Muscle layer of duodenum (tissue), 2 donors: ENCODE data around the gene NAB1.
"Not testable (repeated sequence)": the region's sequence is repeated elsewhere in the genome, so short reads cannot be mapped to it uniquely, and the experiment has no call there.

Experiments used
- H3K27ac ChIP-seq: one replicate; pipeline ENCODE4 v1.7.0; 2013; ENCODE audit warnings: mild to moderate bottlenecking, low read length
- H3K27me3 ChIP-seq: one replicate; pipeline ENCODE4 v1.7.0; 2013; ENCODE audit warnings: low read depth, mild to moderate bottlenecking, control low read depth, low read length
- H3K36me3 ChIP-seq, 2 donors: one replicate each; pipeline ENCODE4 v1.7.0; 2013; ENCODE audit warnings: low read length in 2 of 2, control low read depth in 1 of 2, mild to moderate bottlenecking in 1 of 2; ENCODE audit not compliant: insufficient read depth in 2 of 2, control insufficient read depth in 1 of 2
- H3K4me1 ChIP-seq, 2 donors: one replicate each; pipeline ENCODE4 v1.7.0; 2013; ENCODE audit warnings: low read length in 2 of 2, mild to moderate bottlenecking in 2 of 2, control low read depth in 1 of 2, moderate library complexity in 1 of 2; ENCODE audit not compliant: insufficient read depth in 2 of 2, control insufficient read depth in 1 of 2
- H3K4me3 ChIP-seq, 2 donors: one replicate each; pipeline ENCODE4 v1.7.0; 2013; ENCODE audit warnings: low read length in 2 of 2, low read depth in 1 of 2, mild to moderate bottlenecking in 1 of 2
- H3K9me3 ChIP-seq, 2 donors: one replicate each; pipeline ENCODE4 v1.7.0; 2013; ENCODE audit warnings: low read length in 2 of 2, control low read depth in 1 of 2, mild to moderate bottlenecking in 1 of 2; ENCODE audit not compliant: control insufficient read depth in 1 of 2
- donor health status: healthy.

The NAB1 gene

DNA sequence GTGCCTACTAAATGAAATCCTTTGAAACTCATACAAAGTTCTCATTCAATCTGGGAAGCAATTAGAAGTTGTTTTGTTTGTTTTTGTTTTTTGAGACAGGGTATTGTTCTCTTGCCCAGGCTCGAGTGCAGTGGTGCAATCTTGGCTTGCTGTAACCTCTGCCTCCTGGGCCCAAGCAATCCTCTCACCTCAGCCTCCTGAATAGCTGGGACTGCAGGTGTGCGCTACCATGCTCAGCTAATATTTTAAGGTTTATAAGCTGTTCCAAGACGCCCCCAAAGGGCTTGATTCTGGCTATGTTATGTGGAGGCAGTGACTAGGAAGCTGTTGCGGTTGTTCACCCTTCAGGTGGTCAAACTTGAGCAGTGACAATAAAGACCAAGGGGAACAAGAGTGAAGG is 48.5 kb downstream of the NAB1 start:
- no peaks in the 10 kb centered on the region for H3K9me3 ChIP-seq
- H3K36me3 ChIP-seq = peaks cover 0 to 6% of the 10 kb centered on the region in 2 donors
- no peaks in the 10 kb centered on the region for H3K4me1 ChIP-seq
- no peaks in the 10 kb centered on the region for H3K27me3 ChIP-seq
- H3K4me3 ChIP-seq = no peak overlapping the region
- H3K27ac ChIP-seq = no peak overlapping the region

DNA sequence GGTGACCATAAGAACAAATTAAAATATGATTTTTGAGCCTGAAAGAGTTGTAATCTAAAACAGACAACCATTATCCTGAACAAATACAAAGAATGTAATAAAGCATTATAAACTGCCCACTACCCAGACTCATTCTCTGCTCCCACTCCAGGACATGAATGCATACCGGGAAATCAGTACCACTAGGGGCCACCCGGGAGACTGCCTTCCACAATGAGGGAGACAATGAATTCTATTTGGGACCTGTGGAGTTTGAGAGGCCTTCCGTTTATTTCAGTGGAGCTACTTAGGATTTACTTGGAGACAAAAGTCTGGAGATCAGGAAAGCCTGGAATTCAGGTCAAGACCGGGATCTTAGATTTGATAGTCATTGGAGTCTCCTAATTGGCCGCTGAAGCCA is 50.0 kb downstream of the NAB1 start:
- Histone ChIP-seq H3K27ac (no peak overlapping the region), H3K36me3 (no peaks in the 10 kb centered on the region), H3K9me3 (no peaks in the 10 kb centered on the region), H3K4me1 (no peaks in the 10 kb centered on the region), H3K4me3 (no peak overlapping the region), H3K27me3 (no peaks in the 10 kb centered on the region)

DNA sequence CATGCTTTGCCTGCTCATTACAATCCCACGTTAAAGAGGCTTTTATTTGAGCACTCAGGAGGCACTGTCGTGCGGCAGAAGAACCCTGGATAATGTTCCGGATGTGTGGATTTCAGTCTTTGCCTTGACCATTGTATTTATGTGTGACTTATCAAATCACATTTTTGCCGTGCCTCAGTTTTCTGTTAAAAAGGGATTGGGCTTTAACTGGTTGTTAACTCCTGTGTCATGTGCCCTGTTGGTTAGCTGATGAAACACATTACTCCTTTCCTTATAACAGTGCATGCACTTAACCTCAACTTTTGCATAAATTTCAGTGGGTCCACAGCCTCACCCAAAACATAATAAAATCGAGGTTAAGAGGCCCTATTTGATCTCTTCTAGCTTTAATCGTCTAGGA is 52.7 kb downstream of the NAB1 start:
- H3K4me3 ChIP-seq = no peak overlapping the region
- no peaks in the 10 kb centered on the region for H3K36me3 ChIP-seq
- H3K27me3 ChIP-seq = no peaks in the 10 kb centered on the region
- no peaks in the 10 kb centered on the region for H3K9me3 ChIP-seq
- no peak overlapping the region for H3K27ac ChIP-seq
- H3K4me1 ChIP-seq = no peaks in the 10 kb centered on the region

DNA sequence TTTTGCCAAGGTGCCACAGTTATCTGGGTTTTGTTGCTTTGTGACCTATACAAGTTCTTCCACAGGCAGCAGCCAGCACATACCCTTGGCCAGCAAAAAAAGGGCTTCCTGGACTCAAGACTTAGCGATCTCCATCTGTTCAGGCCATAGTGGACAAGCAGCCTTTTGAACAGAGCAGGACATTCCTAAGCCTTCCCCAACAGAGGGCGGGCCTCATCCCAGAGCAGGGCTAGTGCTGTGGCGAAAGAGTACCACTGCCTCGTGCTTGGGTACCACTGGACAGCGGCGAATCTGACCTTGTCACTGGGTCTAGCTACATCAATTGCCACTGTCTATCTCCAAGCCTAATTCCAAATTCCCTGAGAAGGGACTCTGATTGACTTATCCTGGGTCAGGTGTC is 56.4 kb downstream of the NAB1 start:
- Histone ChIP-seq H3K4me1 (no peaks in the 10 kb centered on the region), H3K27ac (no peak overlapping the region), H3K9me3 (no peaks in the 10 kb centered on the region), H3K27me3 (no peaks in the 10 kb centered on the region), H3K36me3 (no peaks in the 10 kb centered on the region), H3K4me3 (no peak overlapping the region)

DNA sequence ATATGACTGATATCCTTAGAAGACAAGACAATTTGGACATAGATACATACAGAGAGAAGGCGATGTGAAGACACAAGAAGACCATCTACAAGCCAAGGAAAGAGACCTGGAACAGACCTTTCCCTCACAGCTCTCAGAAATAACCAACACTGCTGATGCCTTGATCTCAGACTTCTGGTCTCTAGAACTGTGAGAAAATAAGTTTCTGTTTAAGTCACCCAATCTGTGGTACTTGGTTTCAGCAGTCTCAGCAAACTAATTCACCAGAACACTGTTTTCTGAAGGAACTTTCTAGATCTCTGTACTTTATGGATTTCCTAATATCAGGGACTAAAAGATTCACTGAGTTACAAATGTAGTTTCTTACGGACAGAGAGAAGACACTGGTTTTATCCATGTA is 58.8 kb downstream of the NAB1 start:
- H3K4me3 ChIP-seq = no peak overlapping the region
- no peak overlapping the region for H3K27ac ChIP-seq
- no peaks in the 10 kb centered on the region for H3K27me3 ChIP-seq
- no peaks in the 10 kb centered on the region for H3K9me3 ChIP-seq
- H3K36me3 ChIP-seq = no peaks in the 10 kb centered on the region
- no peaks in the 10 kb centered on the region for H3K4me1 ChIP-seq

DNA sequence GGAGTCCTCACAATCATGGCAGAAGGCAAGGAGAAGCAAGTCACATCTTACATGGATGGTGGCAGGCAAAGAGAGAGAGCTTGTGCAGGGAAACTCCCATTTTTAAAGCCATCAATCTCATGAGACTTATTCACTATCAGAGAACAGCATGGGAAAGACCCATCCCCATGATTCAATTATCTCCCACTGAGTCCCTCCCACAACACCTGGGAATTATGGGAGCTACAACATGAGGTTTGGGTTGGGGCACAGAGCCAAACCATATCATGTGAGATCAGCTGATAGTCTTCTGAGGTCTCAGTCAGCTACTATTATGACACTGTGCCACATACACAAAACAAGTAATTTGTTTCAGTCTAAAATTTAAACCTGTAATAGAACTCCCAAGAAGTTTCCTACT is 59.8 kb downstream of the NAB1 start:
- H3K9me3 ChIP-seq, H3K4me3 ChIP-seq, H3K4me1 ChIP-seq, H3K27ac ChIP-seq, H3K27me3 ChIP-seq, H3K36me3 ChIP-seq: not testable (repeated sequence)

DNA sequence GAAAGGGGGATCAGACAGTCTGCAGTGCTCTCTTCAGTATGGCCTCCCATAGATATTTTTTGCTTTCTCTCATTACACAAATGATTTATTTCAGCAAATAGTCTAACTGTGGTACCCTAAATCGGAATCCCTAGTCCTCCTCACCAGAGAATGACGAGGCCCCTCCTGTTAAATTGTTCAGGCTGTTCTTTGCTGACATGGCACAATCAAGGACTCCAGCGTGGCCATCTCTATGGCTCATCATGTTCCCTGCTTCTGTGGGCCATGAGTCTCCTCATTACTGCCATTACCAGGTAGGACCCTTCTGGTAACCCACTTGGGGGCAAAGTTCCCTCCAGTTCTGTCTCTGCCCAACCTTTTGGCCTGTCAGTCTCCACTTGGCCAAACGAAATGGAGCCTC is 62.2 kb downstream of the NAB1 start:
- Histone ChIP-seq H3K36me3 (no peaks in the 10 kb centered on the region), H3K4me3 (no peak overlapping the region), H3K27ac (no peak overlapping the region), H3K27me3 (no peaks in the 10 kb centered on the region), H3K9me3 (no peaks in the 10 kb centered on the region), H3K4me1 (no peaks in the 10 kb centered on the region)

DNA sequence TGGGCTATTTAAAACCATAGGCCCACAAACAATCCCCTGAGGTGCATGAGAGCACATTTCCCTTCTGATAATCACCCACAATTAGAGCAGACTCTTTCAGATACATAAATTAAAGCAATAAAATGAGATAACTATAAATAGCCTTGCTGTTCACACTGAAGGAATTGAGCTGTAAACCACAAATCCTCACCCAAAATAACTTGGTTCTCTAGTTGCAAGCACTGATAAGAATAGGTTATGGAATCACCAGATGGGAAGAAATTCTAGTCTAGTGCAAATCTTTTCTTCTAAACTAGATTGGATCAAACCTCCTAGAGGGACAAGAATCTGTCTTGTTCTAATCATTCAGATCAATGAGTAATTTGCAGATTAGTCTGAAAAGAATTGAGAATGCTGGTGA is 64.6 kb downstream of the NAB1 start:
- no peak overlapping the region for H3K4me3 ChIP-seq
- no peaks in the 10 kb centered on the region for H3K27me3 ChIP-seq
- no peaks in the 10 kb centered on the region for H3K36me3 ChIP-seq
- no peaks in the 10 kb centered on the region for H3K4me1 ChIP-seq
- no peaks in the 10 kb centered on the region for H3K9me3 ChIP-seq
- H3K27ac ChIP-seq = no peak overlapping the region

DNA sequence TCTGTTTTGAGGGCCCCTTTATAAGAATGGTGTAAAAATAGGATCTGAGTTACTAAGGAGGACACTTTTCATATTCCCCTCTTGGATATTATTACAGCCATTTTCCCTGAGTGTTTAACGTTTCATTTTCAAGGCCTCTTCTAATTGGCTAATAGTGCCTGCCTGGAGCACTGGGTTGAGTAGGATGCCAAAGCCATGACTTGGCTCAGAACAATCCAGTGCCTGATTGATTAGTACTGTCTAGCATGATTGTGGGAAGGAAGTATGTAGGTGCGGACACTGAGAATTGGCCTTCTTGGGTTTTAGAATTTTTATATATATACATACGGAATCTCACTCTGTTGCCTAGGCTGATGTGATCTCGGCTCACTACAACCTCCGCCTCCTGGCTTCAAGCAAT is 66.1 kb downstream of the NAB1 start:
- Histone ChIP-seq H3K36me3 (no peaks in the 10 kb centered on the region), H3K4me1 (no peaks in the 10 kb centered on the region), H3K27me3 (no peaks in the 10 kb centered on the region), H3K27ac (no peak overlapping the region), H3K4me3 (no peak overlapping the region), H3K9me3 (no peaks in the 10 kb centered on the region)

DNA sequence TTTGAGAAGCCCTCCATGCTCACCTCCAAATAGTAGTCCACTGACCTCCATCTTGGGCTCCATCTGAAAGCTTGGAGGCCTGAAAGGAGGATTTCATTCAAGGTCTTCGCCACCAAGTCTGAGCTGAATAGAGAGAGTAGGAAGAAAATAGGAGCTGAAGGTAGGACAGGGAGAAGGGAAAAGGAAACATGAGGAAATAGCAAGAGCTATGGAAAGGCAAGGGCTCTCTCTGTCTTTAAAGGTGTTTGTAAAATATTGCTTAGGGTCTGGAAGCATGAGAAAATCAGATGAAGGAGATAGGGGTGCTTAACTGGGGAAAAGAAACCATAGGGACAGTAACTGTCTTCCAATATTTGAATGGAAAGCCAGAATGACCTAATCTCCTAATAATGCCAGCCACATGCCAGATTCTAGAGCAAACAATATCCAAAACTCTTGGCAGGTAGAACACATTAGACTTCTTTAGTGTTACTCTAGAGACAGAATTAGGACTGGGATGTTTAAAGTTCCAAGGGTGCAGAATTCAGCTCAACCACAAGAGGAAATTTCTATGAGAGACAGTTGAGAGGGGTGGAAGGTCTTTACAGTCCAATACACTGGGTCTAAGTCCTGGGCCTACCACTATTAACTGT is 67.4 kb downstream of the NAB1 start:
- Histone ChIP-seq H3K4me3 (no peak overlapping the region), H3K4me1 (no peaks in the 10 kb centered on the region), H3K27me3 (no peaks in the 10 kb centered on the region), H3K27ac (no peak overlapping the region), H3K9me3 (no peaks in the 10 kb centered on the region), H3K36me3 (no peaks in the 10 kb centered on the region)

DNA sequence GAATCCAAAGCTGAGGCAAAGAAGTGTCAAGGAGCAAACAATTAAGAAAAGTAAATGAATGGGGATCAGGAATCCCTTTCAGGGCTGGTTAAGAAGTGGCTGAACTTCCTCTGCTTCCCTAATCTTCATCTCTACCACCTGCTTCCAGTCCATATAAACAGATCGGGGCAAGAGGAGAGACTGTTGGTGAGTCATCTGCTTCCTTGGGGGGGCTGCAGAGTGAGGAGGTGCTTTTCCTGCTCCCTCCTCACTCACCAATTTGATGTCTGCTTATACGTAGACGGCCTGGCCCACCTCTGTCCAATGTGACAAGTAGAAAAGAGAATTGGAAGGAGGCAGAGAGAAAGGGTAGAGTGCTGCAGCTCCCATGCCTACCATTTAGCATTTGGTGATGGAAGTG is 68.4 kb downstream of the NAB1 start:
- Histone ChIP-seq H3K9me3 (no peaks in the 10 kb centered on the region), H3K27me3 (no peaks in the 10 kb centered on the region), H3K36me3 (no peaks in the 10 kb centered on the region), H3K4me1 (no peaks in the 10 kb centered on the region), H3K27ac (no peak overlapping the region), H3K4me3 (no peak overlapping the region)

DNA sequence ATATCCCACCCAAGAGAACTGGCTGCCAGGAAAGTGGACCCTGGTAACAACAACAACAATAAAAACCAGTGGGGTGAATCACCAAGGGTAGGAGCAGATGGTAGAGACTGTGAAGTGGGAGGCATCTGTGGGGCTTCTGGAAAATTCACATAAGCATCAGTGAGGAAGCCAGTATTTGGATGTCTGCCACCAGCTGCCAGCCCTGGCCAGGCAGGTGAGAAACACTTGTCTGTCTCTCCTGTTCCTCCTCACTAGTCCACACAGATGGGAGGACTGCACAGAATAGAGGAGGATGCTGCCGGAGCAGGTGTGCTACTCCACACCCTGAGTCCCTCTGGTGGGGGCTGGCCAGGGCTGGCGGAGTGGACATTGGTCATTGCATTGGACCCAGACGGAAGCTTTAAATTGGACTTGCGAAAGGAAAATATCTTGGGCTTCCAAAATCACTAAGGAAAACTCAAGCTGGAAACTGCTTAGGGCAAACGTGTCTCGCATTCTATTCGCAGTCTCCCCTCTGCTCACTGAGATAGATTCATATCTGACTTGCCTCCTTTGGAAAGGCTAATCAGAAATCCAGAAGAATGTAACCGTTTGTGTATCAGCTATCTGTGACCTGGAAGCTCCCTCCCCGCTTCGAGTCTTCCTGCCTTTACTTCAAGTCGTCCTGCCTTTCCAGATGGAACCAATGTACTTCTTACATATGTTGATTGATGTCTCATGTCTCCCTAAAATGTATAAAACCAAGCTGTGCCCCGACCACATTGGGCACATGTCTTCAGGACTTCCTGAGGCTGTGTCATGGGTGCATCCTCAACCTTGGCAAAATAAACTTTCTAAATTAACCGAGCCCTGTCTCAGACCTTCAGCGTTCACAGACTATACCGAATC is 69.1 kb downstream of the NAB1 start:
- no peak overlapping the region for H3K27ac ChIP-seq
- H3K9me3 ChIP-seq = no peaks in the 10 kb centered on the region
- H3K36me3 ChIP-seq = no peaks in the 10 kb centered on the region
- H3K27me3 ChIP-seq = no peaks in the 10 kb centered on the region
- H3K4me3 ChIP-seq = no peak overlapping the region
- H3K4me1 ChIP-seq = no peaks in the 10 kb centered on the region
